T-helper 2 cell treated with Interferon-gamma antibody and Interleukin-4, amounts not matched to agents 5 μg/mL and 100 μg/mL, for 36 hours (primary cell): ENCODE results near the gene OXGR1.

ENCODE experiments used
- DNase-seq: peaks from one replicate; pipeline ENCODE4 v3.0.0; 2021; ENCODE audit warnings: low spot score
- H3K27ac Mint-ChIP-seq: one replicate; pipeline ENCODE4 v1.8.0; 2021; ENCODE audit warnings: mild to moderate bottlenecking, mixed read lengths
- H3K27me3 Mint-ChIP-seq: one replicate; pipeline ENCODE4 v1.8.0; 2021; ENCODE audit warnings: low read depth, mixed read lengths
- H3K36me3 Mint-ChIP-seq: one replicate; pipeline ENCODE4 v1.8.0; 2021; ENCODE audit warnings: low read depth, mixed read lengths
- H3K4me1 Mint-ChIP-seq: one replicate; pipeline ENCODE4 v1.8.0; 2021; ENCODE audit warnings: low read depth, mixed read lengths
- H3K4me3 Mint-ChIP-seq: one replicate; pipeline ENCODE4 v1.8.0; 2022; ENCODE audit warnings: mild to moderate bottlenecking, moderate library complexity, mixed read lengths
- H3K9me3 Mint-ChIP-seq: one replicate; pipeline ENCODE4 v1.8.0; 2021; ENCODE audit warnings: mixed read lengths

The OXGR1 gene

DNA sequence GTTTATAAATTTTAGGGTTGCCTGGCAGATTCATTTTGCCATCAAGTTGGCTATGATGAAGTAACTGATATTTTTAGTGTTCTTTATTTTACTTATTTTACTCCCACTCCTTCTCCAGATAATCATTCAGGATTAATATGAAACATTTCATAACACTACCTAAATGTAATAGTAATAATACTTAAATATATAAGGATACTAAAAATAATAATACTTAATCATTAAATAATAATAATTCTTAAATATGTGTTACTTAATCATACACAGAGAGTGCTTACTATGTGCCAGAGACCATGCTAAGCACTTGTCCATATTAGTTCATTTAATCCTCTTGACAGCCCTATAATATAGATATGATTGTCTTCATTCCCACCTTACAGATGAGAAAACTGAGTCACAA, 23.0 kb upstream of the OXGR1 start:
- H3K27ac Mint-ChIP-seq: no peak overlapping the region
- DNase-seq: no peak
- H3K4me1 Mint-ChIP-seq: peaks cover 3% of the 10 kb centered on the region
- no peak overlapping the region for H3K4me3 Mint-ChIP-seq
- peaks cover 20% of the 10 kb centered on the region for H3K27me3 Mint-ChIP-seq
- H3K36me3 Mint-ChIP-seq: no peaks in the 10 kb centered on the region
- H3K9me3 Mint-ChIP-seq: no peaks in the 10 kb centered on the region

- Mint-ChIP-seq H3K9me3 (no peaks in the 10 kb centered on the region), H3K4me3 (no peak overlapping the region), H3K27ac (no peak overlapping the region), H3K27me3 (peaks cover 21% of the 10 kb centered on the region), H3K36me3 (no peaks in the 10 kb centered on the region), H3K4me1 (peaks cover 3% of the 10 kb centered on the region)
- no peak for DNase-seq
Measured at GRCh38 chr13:97015661-97016350, 21.5 kb upstream of the OXGR1 start.

DNA sequence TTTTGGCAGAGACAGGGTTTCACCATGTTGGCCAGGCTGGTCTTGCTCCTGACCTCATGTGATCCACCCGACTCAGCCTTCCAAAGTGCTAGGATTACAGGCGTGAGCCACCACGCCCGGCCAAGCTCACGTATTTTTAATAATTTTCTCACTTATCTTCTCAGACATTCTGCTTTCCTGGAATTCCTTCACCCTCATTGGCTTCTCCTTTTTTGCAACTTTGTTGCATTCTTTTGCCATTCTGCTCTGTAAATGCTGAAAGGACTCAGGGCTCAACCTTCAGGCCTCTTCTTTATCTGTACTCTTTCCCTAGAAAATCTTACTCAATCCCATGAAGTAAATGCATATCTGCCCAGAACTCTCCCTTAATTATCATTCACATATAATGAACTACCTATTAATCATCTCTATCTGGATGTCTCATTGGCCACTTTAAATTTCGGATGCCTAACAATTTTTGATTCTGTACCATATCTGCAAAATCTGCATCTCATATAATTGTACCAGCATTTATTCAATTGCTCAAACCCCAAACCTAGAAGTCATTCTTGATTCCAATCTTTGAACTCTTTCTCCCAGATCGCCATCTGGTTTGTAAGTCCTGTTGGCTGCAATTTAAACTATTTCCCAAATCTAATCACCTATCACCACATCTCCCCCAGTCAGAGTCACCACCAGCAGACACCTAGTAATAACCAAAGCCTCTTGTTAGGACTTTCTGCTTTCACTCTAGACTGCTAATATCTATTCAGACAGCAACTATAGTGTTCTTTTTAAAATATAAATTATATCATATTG, 18.2 kb upstream of the OXGR1 start:
- peaks cover 9% of the 10 kb centered on the region for H3K27me3 Mint-ChIP-seq
- no peak overlapping the region for H3K4me3 Mint-ChIP-seq
- no peaks in the 10 kb centered on the region for H3K36me3 Mint-ChIP-seq
- peaks cover 3% of the 10 kb centered on the region for H3K4me1 Mint-ChIP-seq
- H3K9me3 Mint-ChIP-seq: no peaks in the 10 kb centered on the region
- H3K27ac Mint-ChIP-seq: no peak overlapping the region
- DNase-seq: no peak

DNA sequence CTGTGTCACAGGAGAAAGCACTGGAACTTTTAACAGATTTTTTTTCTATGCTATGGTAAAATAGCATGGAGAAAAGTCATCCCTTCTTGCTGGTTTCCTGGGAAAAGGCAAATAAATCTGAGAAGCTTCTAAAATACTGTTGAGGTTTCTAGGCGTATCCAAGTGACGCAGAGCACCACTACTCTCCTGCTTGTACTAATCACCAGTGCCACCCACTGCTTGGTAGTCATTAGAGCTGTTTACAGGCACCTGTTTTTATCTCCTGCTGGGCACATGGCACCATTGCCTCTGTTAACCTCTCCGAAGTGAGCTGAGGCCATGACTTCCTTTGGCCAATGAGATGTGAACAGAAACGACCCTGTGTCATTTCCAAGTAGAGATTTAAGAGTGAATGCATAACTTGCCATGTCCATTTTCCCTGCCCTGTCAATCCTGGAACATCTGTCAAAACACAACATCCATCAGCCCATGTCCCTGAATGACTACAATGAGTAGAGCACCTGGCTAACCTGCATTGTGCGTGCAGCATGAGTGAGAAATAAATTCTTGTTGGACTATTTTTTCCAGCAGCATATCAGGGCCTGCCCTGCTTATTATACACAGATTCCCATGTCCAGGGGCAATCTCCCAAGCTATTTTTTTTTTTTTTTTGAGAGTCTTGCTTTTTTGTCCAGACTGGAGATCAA, 17.3 kb upstream of the OXGR1 start:
- no peak for DNase-seq
- H3K4me1 Mint-ChIP-seq: peaks cover 3% of the 10 kb centered on the region
- no peaks in the 10 kb centered on the region for H3K9me3 Mint-ChIP-seq
- H3K27me3 Mint-ChIP-seq: peaks cover 9% of the 10 kb centered on the region
- H3K4me3 Mint-ChIP-seq: no peak overlapping the region
- no peak overlapping the region for H3K27ac Mint-ChIP-seq
- no peaks in the 10 kb centered on the region for H3K36me3 Mint-ChIP-seq

- Mint-ChIP-seq H3K27me3 (peaks cover 5% of the 10 kb centered on the region), H3K4me1 (no peaks in the 10 kb centered on the region), H3K9me3 (no peaks in the 10 kb centered on the region), H3K4me3 (no peak overlapping the region), H3K27ac (no peak overlapping the region), H3K36me3 (no peaks in the 10 kb centered on the region)
- no peak for DNase-seq
Measured at GRCh38 chr13:97008643-97009042, 14.4 kb upstream of the OXGR1 start.

DNA sequence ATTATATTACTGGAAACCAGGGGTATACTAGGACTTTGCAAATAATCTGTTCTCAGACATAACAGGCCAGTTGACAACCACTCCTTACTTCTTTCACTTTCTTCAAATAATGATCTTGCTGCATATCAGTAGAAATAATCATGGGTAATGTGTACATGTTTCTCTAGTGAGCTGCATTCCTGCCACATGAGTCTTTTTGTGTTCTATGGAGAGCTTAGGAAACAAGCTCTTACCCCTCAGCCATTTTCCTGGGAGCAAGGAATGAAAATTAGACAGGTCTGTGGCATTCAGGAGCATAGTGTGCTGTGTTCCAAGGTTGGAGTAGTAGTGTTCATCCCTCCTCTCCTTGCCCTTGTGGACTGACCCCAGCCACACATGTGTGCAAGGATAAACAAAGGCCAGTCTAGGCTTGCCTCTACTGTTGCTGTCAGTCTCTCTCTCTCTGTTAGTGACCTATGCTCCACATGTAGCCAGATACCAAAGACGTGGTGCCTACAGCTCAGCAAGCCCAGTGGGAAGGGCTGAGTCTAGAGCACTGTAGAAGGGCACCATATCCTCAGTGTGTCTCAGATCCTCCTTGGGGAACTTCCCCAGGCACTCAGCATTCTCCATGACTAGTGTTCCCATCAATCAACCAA, 11.5 kb upstream of the OXGR1 start:
- H3K27me3 Mint-ChIP-seq: peaks cover 8% of the 10 kb centered on the region
- no peak for DNase-seq
- H3K9me3 Mint-ChIP-seq: no peaks in the 10 kb centered on the region
- no peak overlapping the region for H3K4me3 Mint-ChIP-seq
- no peaks in the 10 kb centered on the region for H3K36me3 Mint-ChIP-seq
- no peak overlapping the region for H3K27ac Mint-ChIP-seq
- H3K4me1 Mint-ChIP-seq: no peaks in the 10 kb centered on the region

DNA sequence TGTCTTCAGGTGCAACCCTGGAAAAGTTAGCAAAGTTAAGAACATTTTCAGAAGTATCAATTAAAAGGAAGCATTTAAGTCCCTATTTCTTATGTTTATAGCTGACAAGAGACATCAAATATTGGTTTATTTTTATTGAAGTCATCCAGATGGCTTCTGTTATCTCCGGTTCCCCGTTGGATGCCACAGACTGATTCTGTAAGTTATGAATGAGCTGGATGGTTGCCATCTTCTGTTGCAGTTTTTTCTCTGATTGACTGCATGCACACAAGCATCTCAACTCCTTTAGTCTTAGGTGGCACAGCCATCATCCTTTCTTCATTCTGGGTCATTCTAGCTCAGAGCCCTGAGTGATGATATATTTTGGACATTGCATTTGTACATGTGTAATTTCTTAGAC, 10.6 kb upstream of the OXGR1 start:
- H3K27ac Mint-ChIP-seq: no peak overlapping the region
- DNase-seq: no peak
- H3K4me1 Mint-ChIP-seq: no peaks in the 10 kb centered on the region
- H3K36me3 Mint-ChIP-seq: no peaks in the 10 kb centered on the region
- no peaks in the 10 kb centered on the region for H3K9me3 Mint-ChIP-seq
- H3K4me3 Mint-ChIP-seq: no peak overlapping the region
- peaks cover 10% of the 10 kb centered on the region for H3K27me3 Mint-ChIP-seq

- Mint-ChIP-seq H3K4me3 (no peak overlapping the region), H3K27me3 (peaks cover 10% of the 10 kb centered on the region), H3K36me3 (no peaks in the 10 kb centered on the region), H3K4me1 (no peaks in the 10 kb centered on the region), H3K27ac (no peak overlapping the region), H3K9me3 (no peaks in the 10 kb centered on the region)
- no peak for DNase-seq
Measured at GRCh38 chr13:97004096-97004876, 10.0 kb upstream of the OXGR1 start.

- Mint-ChIP-seq H3K9me3 (no peaks in the 10 kb centered on the region), H3K4me3 (no peak overlapping the region), H3K27me3 (peaks cover 10% of the 10 kb centered on the region), H3K4me1 (no peaks in the 10 kb centered on the region), H3K36me3 (no peaks in the 10 kb centered on the region), H3K27ac (no peak overlapping the region)
- no peak for DNase-seq
Measured at GRCh38 chr13:97003071-97003470, 8.8 kb upstream of the OXGR1 start.

GRCh38 chr13:97002581-97002980, 8.3 kb upstream of the OXGR1 start:
- Mint-ChIP-seq H3K27me3 (peaks cover 10% of the 10 kb centered on the region), H3K27ac (no peak overlapping the region), H3K36me3 (no peaks in the 10 kb centered on the region), H3K4me3 (no peak overlapping the region), H3K4me1 (no peaks in the 10 kb centered on the region), H3K9me3 (no peaks in the 10 kb centered on the region)
- DNase-seq: no peak

- H3K36me3 Mint-ChIP-seq: no peaks in the 10 kb centered on the region
- H3K27ac Mint-ChIP-seq: no peak overlapping the region
- peaks cover 10% of the 10 kb centered on the region for H3K27me3 Mint-ChIP-seq
- H3K9me3 Mint-ChIP-seq: no peaks in the 10 kb centered on the region
- no peak overlapping the region for H3K4me3 Mint-ChIP-seq
- no peak for DNase-seq
- no peaks in the 10 kb centered on the region for H3K4me1 Mint-ChIP-seq
Measured at GRCh38 chr13:97001636-97002035, 7.4 kb upstream of the OXGR1 start.

DNA sequence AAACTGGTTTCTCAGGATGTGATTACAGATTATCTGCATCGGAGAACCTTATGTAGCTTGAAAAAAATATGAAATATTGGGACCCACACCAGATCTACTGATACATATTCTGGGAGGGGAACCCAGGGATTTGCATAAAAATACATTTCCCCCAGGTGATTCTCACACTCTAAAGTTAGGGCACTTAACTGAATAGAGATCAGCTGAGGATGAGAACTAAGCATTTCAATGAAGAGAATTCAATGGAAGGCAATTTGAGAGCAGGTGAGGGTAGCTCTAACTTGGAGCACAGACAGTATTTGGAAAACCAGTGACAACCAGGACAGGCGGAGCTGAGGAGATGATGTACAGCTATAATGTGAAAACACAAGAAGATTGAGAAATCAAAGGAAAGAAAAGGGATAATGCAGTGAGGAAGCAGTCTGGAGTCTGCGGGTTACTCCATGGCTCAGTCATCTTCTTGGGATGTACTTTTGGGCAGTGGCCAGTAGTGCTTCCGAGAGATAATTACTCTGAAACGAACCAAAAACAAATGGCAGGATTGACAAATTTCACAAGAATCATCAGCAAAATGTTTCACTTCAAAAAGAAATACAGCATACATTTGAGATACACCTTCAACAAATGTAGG, 6.1 kb upstream of the OXGR1 start:
- Mint-ChIP-seq H3K9me3 (no peaks in the 10 kb centered on the region), H3K4me1 (no peaks in the 10 kb centered on the region), H3K36me3 (no peaks in the 10 kb centered on the region), H3K27me3 (peaks cover 16% of the 10 kb centered on the region), H3K27ac (no peak overlapping the region), H3K4me3 (no peak overlapping the region)
- DNase-seq: no peak

- Mint-ChIP-seq H3K36me3 (no peaks in the 10 kb centered on the region), H3K4me3 (no peak overlapping the region), H3K27ac (no peak overlapping the region), H3K4me1 (no peaks in the 10 kb centered on the region), H3K27me3 (peaks cover 27% of the 10 kb centered on the region), H3K9me3 (no peaks in the 10 kb centered on the region)
- DNase-seq: no peak
Measured at GRCh38 chr13:96999091-96999490, 4.8 kb upstream of the OXGR1 start.
